IgD-negative memory B cell (primary cell): ENCODE data around the gene NGB. TPM values are rescaled to one million over a fixed set of nuclear protein-coding genes. Genes with fewer than 3 reads are reported as not detected.
"Not testable (repeated sequence)": the region's sequence is repeated elsewhere in the genome, so short reads cannot be mapped to it uniquely, and the experiment has no call there.

Source experiments
- H3K27ac Mint-ChIP-seq, 3 donors: one replicate each; pipeline ENCODE4 v1.8.0; 2020 to 2022; ENCODE audit warnings: mild to moderate bottlenecking in 3 of 3, mixed read lengths in 3 of 3, moderate library complexity in 1 of 3
- H3K27me3 Mint-ChIP-seq: one replicate; pipeline ENCODE4 v1.8.0; 2021; ENCODE audit warnings: mixed read lengths
- H3K36me3 Mint-ChIP-seq: one replicate; pipeline ENCODE4 v1.8.0; 2020; ENCODE audit warnings: mild to moderate bottlenecking, mixed read lengths
- H3K4me1 Mint-ChIP-seq, 3 donors: one replicate each; pipeline ENCODE4 v1.8.0; 2020 to 2022; ENCODE audit warnings: mixed read lengths in 3 of 3, mild to moderate bottlenecking in 1 of 3
- H3K4me3 Mint-ChIP-seq, 4 donors: one replicate each; pipeline ENCODE4 v1.8.0; 2020 to 2022; ENCODE audit warnings: mild to moderate bottlenecking in 4 of 4, mixed read lengths in 4 of 4, moderate library complexity in 3 of 4
- H3K9me3 Mint-ChIP-seq, 3 donors: one replicate each; pipeline ENCODE4 v1.8.0; 2020 to 2021; ENCODE audit warnings: mixed read lengths in 3 of 3, mild to moderate bottlenecking in 1 of 3
- polyA plus RNA-seq: library from polyadenylated mRNA; unstranded; fragments of 300-500 nt; fragmentation: Illumina TruSeq; gene quantifications from one replicate; pipeline ENCODE4 v1.2.3, GENCODE V29; 2021

The NGB gene, protein sequence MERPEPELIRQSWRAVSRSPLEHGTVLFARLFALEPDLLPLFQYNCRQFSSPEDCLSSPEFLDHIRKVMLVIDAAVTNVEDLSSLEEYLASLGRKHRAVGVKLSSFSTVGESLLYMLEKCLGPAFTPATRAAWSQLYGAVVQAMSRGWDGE
- not detected for polyA plus RNA-seq

DNA sequence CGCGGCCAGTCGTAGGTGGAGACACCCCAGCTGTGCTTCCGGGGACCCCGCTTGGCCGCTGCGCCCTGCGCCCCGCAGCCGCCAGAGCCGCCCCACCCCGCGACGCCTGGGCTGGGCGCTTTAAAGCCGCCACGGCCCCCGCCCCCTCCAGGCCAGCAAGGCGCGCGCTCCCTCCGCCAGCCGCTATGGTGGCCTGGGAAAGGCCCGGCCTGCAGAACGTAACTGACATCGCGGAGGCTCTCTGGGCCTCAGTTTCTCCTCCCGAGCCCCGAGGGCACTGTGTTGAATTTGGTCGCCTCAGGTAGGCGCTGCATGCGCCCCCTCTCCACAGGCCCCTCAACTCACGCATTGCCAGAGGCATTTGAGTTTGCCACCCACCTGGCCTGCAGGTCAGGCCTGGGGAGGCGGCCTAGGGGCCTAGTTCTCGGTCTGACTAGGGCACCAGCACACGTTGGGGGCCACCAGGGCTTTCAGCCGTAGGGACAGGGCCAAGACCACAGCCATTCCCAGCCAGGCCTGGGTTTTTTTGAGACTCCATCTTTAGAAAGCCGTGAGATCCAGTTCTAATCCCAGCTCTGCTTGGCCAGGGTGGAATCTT lies at the start of gene NGB:
Gene NGB (minus strand): TSS at position 94 of the 598 bp plus-strand sequence. CDS start 269 bp downstream, outside the sequence.
- peaks cover 26% of the 10 kb centered on the region for H3K27me3 Mint-ChIP-seq
- peak within 1 kb of the TSS in 1 of 4 donors; percentile 52 for H3K4me3 Mint-ChIP-seq
- H3K36me3 Mint-ChIP-seq = peaks cover 2% of the 10 kb centered on the region
- peaks cover 0 to 4% (median 3%) of the 10 kb centered on the region in 3 donors for H3K9me3 Mint-ChIP-seq
- H3K4me1 Mint-ChIP-seq = peaks cover 0 to 3% (median 1%) of the 10 kb centered on the region in 3 donors
- peak within 1 kb of the TSS in 1 of 3 donors; percentile 39 for H3K27ac Mint-ChIP-seq

DNA sequence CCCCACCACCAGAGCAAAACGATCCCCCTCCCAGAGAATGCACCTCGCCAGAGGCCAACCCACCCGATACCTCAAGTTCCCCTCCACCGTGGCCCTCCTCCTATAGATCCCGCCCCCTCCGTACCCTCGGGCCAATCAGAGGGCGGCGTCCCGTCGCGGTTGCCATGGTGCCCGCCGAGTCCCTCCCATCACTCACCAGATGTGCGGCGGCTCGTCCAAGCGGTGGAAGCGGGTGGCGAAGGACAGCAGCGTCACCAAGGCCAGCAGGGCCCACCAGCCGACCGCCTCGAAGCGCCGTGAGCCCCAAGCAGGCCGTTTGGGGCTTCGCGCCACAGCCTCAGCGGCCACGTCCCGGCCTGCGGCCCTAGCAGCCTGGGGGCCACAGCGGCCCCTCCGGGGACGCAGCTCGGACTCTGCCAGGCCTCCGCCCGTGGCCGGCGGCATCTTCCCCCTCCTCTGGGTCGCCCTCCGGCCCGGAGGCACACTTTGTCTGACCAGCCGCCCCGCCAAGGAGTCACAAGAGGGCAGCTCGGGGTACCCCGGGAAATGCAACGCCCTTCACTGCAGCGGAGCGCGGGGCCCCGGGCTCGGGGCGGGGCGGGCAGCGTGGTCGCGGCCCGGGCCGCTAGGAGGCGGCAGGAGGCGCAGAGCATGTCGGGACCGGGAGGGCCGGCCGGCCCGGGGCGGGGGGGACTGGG lies 49.4 kb upstream of the NGB start, which contains the start of gene POMT2:
Gene POMT2 (minus strand): TSS at position 646 of the 698 bp plus-strand sequence. CDS start 202 bp downstream, at position 444.
- H3K9me3 Mint-ChIP-seq = no peaks in the 10 kb centered on the region

DNA sequence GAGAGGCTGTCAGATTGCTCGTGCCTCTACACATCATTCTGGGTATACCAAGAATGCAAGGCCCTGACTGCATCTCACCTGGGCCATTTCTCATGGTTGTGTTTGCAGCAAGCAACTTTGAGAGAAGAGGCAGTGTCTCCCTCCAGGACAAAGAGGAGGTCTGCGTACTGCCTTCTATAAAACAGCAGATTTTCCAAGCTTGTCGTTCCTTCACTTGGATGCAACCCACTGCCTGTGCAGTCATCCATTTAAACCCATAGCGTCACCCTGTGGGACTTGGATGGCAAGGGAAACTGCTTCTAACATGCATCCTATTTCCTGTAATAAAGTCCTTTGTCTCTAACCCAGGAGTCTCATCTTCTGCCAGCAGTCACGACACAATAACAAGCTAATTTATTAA lies 48.4 kb upstream of the NGB start:
- no peaks in the 10 kb centered on the region for H3K9me3 Mint-ChIP-seq
- peaks cover 14 to 22% (median 15%) of the 10 kb centered on the region in 3 donors for H3K4me1 Mint-ChIP-seq
- no peaks in the 10 kb centered on the region for H3K27me3 Mint-ChIP-seq
- peak overlapping the region in 2 of 3 donors; percentile 92 to 98 for H3K27ac Mint-ChIP-seq
- H3K4me3 Mint-ChIP-seq = peak overlapping the region in 2 of 4 donors; percentile 86 to 96
- no peaks in the 10 kb centered on the region for H3K36me3 Mint-ChIP-seq

More for the DNA sequence above, 49.4 kb upstream of the NGB start, which contains the start of gene POMT2:
- Mint-ChIP-seq H3K4me3 (peak within 1 kb of the TSS; percentile 96 to 100 (median 99)), H3K27ac (peak within 1 kb of the TSS; percentile 98 to 100 (median 99)), H3K27me3 (no peaks in the 10 kb centered on the region), H3K4me1 (peaks cover 14 to 22% (median 15%) of the 10 kb centered on the region in 3 donors), H3K36me3 (no peaks in the 10 kb centered on the region)

DNA sequence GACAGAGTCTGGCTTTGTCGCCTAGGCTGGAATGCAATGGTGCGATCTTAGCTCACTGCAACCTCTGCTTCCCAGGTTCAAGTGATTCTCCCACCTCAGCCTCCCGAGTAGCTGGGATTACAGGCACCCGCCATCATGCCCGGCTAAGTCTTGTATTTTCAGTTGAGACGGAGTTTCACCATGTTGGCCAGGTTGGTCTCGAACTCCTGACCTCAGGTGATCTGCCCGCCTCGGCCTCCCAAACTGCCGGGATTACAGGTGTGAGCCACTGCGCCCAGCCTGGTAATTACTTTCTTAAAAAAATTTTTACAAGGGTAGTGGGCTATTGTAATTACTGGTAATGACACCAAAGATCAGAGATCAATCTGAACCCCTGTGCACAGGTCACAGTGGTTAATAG lies 47.8 kb upstream of the NGB start:
- peak overlapping the region in 1 of 3 donors; percentile 98 for H3K27ac Mint-ChIP-seq
- H3K36me3 Mint-ChIP-seq, H3K9me3 Mint-ChIP-seq, H3K27me3 Mint-ChIP-seq: not testable (repeated sequence)
- peak overlapping the region in 2 of 4 donors; percentile 54 to 96 for H3K4me3 Mint-ChIP-seq
- H3K4me1 Mint-ChIP-seq = peaks cover 14 to 22% (median 15%) of the 10 kb centered on the region in 3 donors

DNA sequence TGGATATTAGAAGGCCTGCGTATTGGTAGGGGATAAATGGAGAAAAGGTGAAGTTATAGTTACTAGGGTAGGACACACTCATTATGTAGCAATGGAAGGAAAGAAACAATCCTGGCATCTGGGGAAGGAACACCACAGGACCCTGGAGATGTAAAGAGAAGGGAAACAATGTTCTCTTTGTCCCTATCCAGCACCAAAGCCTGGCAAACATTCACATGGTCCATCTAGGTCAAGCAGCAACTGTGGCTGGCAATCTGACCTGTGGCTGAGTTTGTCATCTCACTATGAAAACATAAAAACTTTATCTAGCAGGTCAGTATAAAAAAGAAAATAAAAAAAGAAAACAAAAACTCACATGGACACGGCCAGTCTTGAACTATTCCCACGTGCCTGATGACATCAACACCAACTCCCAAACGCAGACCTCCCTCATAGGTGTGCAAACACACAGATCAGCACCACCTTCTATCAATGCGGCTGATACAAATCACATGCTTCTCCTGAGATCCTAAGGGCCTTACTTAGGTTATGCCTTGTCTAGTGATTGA lies 47.1 kb upstream of the NGB start:
- Mint-ChIP-seq H3K27ac (peak overlapping the region in 1 of 3 donors; percentile 49), H3K27me3 (no peaks in the 10 kb centered on the region), H3K9me3 (no peaks in the 10 kb centered on the region), H3K4me3 (peak overlapping the region in 1 of 4 donors; percentile 43), H3K4me1 (peaks cover 14 to 22% (median 15%) of the 10 kb centered on the region in 3 donors), H3K36me3 (no peaks in the 10 kb centered on the region)

DNA sequence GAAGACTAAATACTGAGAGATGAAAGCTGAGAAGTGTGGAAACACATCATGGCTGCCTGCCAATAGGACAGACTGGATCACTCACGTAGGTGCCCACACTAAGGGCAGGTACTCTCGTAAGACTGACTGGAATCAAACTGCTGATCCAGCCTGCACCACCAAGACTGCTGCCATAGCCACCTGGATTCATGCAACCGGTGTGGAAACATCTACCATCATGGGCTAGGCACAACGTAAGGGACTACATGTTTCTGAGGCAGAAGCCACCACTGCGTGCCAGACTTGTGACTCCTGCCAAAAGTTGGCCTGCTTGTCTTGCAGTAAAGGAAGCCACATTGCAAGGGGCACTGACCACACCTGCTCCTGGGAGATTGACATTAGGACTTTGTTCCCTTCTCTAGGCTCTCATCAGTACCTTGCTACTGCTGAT lies 45.9 kb upstream of the NGB start:
- Mint-ChIP-seq H3K27me3 (no peaks in the 10 kb centered on the region), H3K27ac (no peak overlapping the region), H3K4me1 (peaks cover 11 to 17% (median 11%) of the 10 kb centered on the region in 3 donors), H3K9me3 (no peaks in the 10 kb centered on the region), H3K36me3 (no peaks in the 10 kb centered on the region), H3K4me3 (peak overlapping the region in 1 of 4 donors; percentile 15)

DNA sequence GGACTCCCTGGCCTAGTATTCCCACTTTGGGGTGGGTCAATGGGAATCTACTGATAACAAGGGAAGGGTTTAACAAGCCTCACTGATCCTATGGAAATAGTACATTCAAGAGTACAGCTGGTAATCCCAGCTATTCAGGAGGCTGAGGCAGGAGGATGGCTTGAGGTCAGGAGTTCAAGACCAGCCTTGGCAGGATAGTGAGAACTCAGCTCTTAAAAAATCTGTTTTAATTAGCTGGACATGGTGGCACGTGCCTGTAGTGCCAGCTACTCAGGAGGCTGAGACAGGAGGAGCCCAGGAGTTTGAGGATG lies 45.1 kb upstream of the NGB start:
- peak overlapping the region in 1 of 4 donors; percentile 63 for H3K4me3 Mint-ChIP-seq
- no peaks in the 10 kb centered on the region for H3K27me3 Mint-ChIP-seq
- peaks cover 9 to 15% (median 10%) of the 10 kb centered on the region in 3 donors for H3K4me1 Mint-ChIP-seq
- peak overlapping the region in 1 of 3 donors; percentile 77 for H3K27ac Mint-ChIP-seq
- H3K9me3 Mint-ChIP-seq = no peaks in the 10 kb centered on the region
- no peaks in the 10 kb centered on the region for H3K36me3 Mint-ChIP-seq

DNA sequence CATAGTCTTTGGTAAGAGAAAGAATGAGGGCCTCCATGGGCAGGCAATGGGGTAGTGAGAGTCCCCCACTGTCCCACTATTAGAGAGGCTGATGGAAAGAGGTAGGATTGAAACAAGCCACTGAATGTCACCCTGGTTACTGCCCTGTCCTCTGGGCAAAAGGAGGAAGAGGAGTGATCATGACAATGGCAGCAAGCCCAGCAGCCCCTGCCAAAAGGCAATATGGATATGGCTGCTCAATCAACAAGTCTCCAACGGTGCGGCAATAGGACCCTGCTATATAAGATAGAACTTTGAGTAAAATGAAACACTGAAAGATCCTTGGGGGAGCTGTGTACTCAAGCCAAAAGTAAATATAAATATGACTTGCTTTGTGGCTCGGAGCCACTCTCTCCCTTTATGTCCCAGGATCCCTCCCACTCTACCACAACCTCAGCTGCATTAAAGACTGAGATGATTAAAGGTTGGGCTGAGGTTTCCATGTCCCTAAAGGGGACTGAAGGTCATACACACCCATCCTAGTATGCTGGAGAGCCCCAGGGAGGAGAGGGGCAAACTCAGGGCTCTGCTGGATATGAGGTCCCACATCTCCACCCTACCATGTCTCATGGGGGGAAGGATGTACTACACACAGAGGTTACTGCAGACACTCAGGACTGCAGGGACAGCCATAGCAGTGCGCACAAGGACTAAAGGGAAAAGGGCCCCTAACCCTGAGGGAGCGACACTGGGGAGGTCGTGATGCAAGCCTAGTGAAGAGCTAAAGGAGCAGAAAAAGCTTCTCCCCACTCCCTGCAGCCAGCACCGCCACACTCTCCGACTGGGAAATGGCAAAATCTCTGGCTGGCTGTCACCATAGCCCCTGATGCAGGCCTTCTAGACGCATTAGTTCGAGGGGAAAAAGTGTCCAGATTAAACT lies 43.8 kb upstream of the NGB start:
- no peaks in the 10 kb centered on the region for H3K27me3 Mint-ChIP-seq
- H3K4me3 Mint-ChIP-seq = peak overlapping the region in 1 of 4 donors; percentile 53
- no peak overlapping the region for H3K27ac Mint-ChIP-seq
- no peaks in the 10 kb centered on the region for H3K36me3 Mint-ChIP-seq
- H3K9me3 Mint-ChIP-seq = no peaks in the 10 kb centered on the region
- peaks cover 5 to 9% (median 6%) of the 10 kb centered on the region in 3 donors for H3K4me1 Mint-ChIP-seq

DNA sequence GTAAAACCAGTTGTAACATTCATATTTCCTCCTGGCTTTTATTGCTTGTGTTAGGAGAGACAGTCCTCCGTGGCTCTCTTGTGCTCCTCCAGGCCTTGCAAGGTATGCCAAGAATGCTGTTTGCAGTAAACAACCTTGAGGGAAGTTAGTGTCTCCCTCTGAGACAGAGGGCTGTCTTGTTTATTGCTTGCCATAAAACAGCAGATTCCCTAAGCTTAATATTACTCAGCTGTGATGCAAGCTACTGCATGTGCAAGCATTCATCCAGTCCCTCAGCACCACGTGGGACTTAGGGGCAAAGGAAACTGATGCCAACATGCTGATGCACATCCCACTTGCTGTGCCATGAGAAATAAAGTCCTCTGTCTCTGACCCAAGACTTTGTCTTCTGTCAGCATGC lies 43.0 kb upstream of the NGB start:
- H3K27me3 Mint-ChIP-seq = no peaks in the 10 kb centered on the region
- H3K4me3 Mint-ChIP-seq = no peak overlapping the region
- peaks cover 2% of the 10 kb centered on the region for H3K36me3 Mint-ChIP-seq
- H3K4me1 Mint-ChIP-seq = peaks cover 6 to 9% (median 6%) of the 10 kb centered on the region in 3 donors
- H3K9me3 Mint-ChIP-seq = no peaks in the 10 kb centered on the region
- no peak overlapping the region for H3K27ac Mint-ChIP-seq

DNA sequence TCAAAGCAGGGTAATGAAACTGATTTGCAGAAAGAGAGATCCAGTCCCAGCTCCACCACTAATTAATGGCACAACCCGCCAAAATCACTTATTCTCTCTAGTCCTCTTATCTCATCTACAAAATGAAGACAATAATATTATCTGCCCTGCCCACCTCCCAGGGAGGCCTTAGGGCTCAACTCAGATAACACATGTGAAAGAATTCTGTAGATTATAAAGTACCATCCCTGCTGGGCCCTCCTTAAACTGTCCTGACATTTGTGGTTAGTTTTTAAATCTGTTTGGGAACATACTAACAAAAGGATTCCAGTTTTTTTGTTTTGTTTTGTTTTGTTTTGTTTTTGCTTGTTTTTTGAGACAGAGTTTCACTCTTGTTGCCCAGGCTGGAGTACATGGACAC lies 42.4 kb upstream of the NGB start:
- Mint-ChIP-seq H3K27me3 (no peaks in the 10 kb centered on the region), H3K36me3 (peaks cover 2% of the 10 kb centered on the region), H3K4me3 (no peak overlapping the region), H3K27ac (no peak overlapping the region), H3K4me1 (peaks cover 8 to 9% (median 9%) of the 10 kb centered on the region in 3 donors), H3K9me3 (no peaks in the 10 kb centered on the region)

DNA sequence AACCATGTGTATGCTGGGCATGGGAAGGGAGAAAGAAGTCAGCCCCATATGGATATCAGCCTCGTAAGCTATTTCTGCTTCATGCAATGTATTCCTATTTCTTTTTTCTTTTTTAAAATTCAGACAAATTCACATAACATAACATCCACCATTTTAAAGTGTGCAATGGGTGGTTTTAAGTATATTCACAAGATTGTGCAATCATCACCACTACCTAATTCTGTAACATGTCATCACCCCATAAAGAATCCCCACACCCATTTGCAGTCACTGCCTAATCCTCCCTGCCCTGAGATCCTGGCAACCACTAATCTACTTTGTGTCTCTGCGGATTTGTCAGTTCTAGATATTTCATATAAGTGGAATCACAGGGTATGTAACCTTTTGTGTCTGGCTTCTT lies 40.2 kb upstream of the NGB start:
- H3K36me3 Mint-ChIP-seq = peaks cover 2% of the 10 kb centered on the region
- no peaks in the 10 kb centered on the region for H3K27me3 Mint-ChIP-seq
- peaks cover 6 to 13% (median 8%) of the 10 kb centered on the region in 3 donors for H3K4me1 Mint-ChIP-seq
- H3K4me3 Mint-ChIP-seq = no peak overlapping the region
- H3K27ac Mint-ChIP-seq = no peak overlapping the region
- H3K9me3 Mint-ChIP-seq = no peaks in the 10 kb centered on the region

DNA sequence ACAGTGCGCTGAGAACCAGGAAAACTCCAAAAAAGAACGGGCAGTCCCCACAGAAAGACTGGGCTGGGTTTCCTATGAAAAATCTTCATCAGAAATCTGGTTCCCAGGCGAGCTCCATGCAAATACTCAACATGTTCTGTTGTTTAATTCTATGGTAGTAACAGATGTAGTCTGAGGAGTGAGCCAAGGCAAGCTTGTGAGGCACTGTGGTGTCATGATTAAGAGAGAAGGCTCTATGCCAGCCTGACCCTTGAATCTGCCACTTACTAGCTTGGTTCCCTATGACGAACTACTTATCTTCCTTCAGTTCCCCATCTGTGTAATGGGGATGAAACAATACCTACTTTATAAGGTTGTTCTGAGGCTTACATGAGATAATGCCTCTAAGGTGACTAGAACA lies 39.0 kb upstream of the NGB start:
- no peak overlapping the region for H3K4me3 Mint-ChIP-seq
- H3K9me3 Mint-ChIP-seq = no peaks in the 10 kb centered on the region
- no peak overlapping the region for H3K27ac Mint-ChIP-seq

DNA sequence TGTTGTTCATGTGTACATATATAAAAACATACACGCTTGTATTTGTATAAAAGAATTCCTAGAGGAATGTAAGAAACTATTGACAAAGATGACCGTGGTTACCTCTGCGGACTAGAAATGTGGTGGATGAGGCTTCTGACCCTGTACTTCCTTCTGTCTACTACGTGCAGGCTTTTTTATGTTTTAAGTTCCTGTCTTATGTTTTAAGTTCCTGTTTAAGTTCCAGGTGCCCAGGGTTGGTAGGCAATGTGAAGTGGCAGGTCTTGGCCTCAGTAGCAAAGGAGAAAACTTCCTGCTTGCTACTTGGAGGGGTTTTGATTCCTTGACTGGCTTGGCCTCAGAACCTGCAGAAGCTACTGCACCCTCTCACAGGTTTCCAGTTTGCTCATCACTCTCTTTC lies 38.1 kb upstream of the NGB start:
- H3K36me3 Mint-ChIP-seq = peaks cover 2% of the 10 kb centered on the region
- H3K27me3 Mint-ChIP-seq = no peaks in the 10 kb centered on the region
- peaks cover 2 to 9% (median 6%) of the 10 kb centered on the region in 3 donors for H3K4me1 Mint-ChIP-seq
- peak overlapping the region in 2 of 4 donors; percentile 56 to 85 for H3K4me3 Mint-ChIP-seq
- H3K9me3 Mint-ChIP-seq = no peaks in the 10 kb centered on the region
- H3K27ac Mint-ChIP-seq = peak overlapping the region in 1 of 3 donors; percentile 26

More for the DNA sequence above, 39.0 kb upstream of the NGB start:
- peaks cover 2% of the 10 kb centered on the region for H3K36me3 Mint-ChIP-seq
- H3K4me1 Mint-ChIP-seq = peaks cover 2 to 9% (median 6%) of the 10 kb centered on the region in 3 donors
- H3K27me3 Mint-ChIP-seq = no peaks in the 10 kb centered on the region

DNA sequence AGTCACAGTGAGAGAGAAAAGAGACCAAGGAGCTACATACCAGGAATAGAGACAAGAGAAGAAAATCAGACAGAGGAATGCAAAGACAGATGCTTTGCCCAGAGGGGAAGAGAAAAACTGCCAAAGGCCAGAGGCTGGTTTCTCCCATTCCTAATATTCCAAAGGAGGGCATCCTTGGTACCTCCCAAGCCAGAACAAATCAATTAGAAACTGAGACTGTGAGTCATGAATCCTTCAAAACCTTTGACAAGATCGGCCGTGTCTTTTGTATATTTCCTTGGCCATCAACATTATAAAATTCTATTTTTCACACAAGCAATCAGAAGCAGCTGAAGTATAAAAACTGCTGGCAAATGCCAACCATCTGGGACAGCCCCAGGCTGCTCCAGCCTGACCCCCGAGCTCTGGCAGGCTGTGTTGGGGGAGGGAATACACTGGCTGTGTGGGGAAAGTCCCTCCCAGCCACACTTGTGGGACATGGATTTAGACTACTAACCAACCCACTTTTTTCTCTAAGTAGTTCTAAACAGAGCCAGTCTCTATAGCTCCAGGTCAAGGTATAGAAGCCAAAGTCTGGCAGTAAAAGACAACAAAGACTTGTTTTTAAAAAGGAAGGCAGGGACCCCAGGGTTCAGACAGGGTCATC lies 36.0 kb upstream of the NGB start:
- Mint-ChIP-seq H3K27me3 (no peaks in the 10 kb centered on the region), H3K27ac (no peak overlapping the region), H3K4me3 (peak overlapping the region in 1 of 4 donors; percentile 56), H3K4me1 (peaks cover 2 to 6% (median 4%) of the 10 kb centered on the region in 3 donors), H3K9me3 (no peaks in the 10 kb centered on the region), H3K36me3 (peaks cover 2% of the 10 kb centered on the region)
